Measurements from ENCODE around the gene HOXB5. TPM values are rescaled to one million over a fixed set of nuclear protein-coding genes. Genes with fewer than 3 reads are reported as not detected.

HOXB5 gene
- total RNA-seq, 1 donor from 2014 or later, result not detected

DNA sequence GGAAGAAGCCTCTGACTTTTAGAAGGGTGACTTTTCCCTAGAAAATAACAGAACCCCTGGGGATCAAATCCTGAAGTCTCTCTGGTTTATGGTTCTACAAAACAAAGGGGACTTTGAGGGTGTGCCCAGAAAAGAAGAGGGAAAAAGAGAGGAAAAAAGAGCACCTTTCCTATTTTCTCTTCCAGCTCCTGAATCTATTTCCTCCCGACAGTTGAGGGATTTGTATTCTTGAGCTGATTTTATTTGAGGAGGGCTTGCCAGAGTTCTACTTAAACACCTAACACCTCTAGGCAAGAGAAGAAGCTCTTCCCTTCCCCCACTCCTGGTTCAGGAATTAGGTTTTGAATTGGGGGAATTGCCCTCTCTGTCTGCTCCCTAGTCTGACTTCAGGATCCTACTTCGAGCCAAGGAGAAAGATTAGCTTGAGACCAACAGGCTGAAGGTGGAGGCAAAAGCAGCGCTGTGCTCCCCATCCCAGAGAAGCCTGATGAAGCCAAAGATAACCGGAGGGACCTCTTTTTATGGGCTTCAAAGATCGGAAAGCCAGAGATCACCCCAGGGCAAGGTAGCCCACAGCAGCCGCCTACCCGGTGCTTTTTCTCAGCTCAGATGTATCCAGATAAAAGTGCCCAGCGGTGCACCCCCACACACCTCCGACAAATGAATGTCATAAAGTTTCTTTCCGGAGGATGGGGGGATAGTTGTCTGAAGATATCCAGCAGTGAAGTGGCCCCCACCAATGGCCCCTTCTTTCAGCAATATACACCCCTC lies 4.3 kb downstream of the HOXB5 start:
- no peak for DNase-seq

GRCh38 chr17:48588528-48588927 lies 5.1 kb downstream of the HOXB5 start:
- DNase-seq, result no peak

DNA sequence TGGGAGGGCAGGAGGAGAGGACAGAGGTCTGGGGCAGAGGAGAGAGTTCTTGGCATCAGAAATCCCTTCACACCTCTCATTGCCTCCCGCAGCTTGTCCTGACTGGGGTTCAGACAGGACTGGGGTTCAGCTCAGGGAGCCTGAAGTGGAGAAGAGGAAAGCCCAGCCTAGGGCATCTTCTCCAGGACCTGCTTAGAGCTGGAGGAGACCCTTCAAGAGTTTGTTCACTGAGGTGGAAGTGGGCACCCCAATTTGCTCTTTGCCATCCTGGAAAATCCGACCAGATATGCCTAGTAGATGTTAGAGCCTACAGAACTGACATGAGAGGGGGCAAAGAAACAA lies 5.5 kb downstream of the HOXB5 start:
- no peak for DNase-seq

DNA sequence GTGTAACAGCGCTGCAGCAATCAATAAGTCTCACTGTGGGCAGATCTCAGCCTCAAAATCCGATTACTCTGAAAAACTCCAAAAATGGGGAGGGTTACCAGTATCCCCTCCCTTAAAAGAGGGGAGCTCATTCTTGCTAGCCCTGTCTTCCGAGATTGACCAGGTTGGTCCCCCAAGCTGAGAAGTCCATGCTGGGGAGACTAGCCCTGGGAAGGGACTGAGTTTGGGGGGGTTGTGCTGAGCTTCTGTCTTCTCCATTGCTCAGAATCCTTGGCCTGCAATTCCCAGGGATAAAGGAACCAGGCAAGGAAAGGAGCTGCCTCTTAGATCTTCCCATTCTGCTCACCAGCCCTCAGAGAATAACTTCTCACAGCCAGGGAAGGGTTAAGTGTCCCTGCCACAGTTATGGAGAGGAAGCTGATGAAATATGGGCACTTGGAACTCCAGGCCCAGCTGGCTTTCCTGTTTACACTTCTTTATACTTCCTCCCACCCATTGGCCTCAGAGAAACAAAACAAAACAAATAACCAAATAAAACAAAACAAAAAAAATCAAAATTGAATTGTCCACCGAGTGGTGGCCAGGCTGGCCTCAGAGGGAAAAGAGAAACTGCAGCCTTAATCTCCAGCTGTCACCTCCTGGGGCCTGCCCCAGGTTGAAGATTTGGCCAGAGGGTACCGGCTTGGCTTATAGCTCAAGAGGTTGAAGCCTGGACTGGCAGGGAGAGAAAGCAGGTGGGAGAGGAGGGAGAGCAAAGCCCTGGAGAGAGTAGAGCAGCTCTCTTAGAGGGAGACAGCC lies 6.1 kb downstream of the HOXB5 start:
- no peak for DNase-seq

DNA sequence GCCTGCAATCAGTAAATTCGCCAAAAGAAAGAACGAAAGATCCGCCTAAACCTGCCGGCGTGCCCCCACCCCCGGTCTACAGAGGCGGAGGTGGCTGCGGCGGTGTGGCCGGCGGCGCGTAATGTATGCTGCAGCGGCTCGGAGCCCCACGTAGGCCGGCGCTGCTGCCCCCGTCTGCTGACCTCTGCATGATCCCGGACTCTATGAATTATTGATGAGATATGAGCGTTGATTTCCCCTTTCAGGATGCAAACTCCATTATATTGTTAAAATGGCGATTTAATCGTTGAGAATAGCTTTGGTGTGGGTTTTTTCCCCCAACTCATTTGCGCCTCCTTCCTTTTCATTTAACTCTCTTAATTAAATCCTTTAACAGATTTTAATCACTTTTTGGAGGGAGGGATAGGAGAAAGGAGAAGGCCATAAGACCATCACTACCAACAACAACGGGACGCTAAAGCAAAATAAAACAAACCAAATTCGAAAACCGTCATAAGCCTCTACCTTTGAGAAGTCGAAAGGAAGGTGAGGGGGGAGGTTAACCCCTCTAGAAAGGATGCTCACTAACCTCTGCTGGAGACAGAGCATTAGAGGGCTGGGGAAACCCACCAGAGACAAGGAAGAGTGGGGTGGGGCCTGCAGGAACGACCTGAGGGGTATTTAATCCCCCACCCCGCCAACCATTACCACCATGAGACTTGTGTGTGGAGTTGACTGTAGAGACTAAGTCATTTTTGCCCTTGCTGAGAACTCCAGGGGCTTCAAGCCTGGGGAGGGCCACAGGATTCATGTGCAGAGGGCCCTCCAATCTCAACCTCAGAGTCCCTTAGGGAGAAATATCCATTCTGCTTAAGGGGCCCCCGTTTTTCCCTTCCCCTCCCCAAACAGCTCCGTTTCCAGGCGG lies 7.0 kb downstream of the HOXB5 start:
- DNase-seq, result no peak

- no peak for DNase-seq
Measured at GRCh38 chr17:48584223-48584741, 9.3 kb downstream of the HOXB5 start.

DNA sequence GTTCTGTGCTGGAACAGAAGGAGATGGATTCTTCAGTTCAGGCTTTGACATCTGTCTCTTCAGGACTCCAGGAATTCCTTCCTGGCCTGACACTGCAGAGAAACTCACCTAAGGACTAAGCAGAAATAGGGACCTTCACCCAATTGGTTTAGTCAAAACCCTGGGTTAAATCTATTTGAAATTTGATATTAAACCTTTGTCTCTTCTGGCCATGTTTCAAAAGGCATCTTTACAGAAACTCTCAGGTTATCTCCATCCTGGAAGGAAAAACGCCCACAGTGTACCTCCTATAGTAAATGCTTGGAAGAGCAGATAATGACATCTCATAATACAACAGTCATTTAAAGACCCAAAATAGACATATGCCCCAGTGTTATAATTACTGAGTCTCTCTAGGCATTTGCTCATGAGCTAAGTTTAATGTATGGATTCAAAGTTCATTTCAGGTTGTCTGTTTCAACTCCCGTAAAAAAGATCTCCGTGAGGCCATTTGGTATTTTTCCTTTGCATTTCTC lies 9.8 kb downstream of the HOXB5 start:
- no peak for DNase-seq

DNA sequence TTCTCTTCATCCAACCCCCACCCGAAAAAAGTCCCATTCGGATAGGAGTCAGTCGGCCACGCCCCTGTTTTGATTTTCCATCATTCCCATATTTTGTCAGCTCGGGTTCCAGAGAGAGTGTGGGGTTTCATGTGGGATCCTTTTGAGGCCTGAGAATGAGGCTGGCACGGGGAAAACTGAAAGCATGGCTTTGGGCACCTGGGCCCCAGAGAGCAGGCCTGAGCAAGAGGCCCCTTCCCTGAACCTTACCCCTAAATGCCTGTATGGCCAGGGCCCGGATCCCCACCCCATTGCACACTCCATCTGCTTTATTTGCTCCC lies 10.9 kb downstream of the HOXB5 start:
- no peak for DNase-seq

- no peak for DNase-seq
Measured at GRCh38 chr17:48579760-48580554, 13.6 kb downstream of the HOXB5 start.

- DNase-seq, result no peak
Measured at GRCh38 chr17:48579471-48579759, 14.2 kb downstream of the HOXB5 start.

DNA sequence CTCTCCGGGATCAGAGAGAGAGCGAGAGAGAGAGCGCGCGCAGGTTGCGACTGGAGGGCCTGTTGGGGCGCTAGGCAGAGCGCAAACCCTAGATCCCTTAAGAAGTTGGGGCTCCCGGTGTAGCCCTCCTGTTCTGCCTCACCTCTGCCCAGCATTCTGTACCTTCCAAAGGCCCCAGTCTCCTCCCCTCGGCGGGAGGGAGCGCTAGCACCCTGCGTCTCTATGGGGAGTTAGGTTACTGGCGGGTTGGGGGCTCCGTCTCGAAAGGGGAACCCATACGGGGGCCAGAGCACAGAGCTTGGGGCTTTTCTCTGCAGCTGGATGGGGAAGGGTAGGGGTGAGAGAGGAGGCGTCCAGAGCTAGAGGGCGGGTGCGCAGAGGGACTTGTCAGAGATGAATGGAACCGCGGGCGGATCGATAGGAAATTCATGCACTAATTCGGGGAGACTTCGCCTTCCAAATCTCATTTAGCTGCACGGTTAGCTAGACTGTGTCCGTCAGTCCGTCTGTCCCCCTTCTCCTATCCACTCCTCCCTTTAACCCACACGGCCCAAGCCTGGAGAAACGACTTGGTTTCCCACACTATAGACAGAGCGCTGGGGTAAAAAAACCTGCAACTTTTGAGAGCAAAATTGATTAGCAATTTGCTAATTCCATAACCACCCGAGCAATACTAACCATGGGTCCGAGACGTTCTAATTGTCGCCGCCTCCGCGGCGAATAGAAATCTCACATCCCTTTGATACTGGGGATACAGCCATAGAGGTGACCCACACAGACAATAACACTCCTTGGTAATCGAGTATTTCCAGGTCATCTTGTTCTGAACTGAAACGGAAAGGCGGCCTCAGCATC lies 14.7 kb downstream of the HOXB5 start:
- no peak for DNase-seq

GRCh38 chr17:48577946-48578615 lies 15.5 kb downstream of the HOXB5 start, which contains the start of gene HOXB4:
Gene HOXB4 (minus strand): TSS chr17:48578350. CDS start chr17:48578319, 31 bp downstream.
- DNase-seq, result peak; percentile 82

GRCh38 chr17:48577330-48577945 lies 16.1 kb downstream of the HOXB5 start:
- DNase-seq, result no peak

- DNase-seq, result no peak
Measured at GRCh38 chr17:48576479-48577309, 16.9 kb downstream of the HOXB5 start.

DNA sequence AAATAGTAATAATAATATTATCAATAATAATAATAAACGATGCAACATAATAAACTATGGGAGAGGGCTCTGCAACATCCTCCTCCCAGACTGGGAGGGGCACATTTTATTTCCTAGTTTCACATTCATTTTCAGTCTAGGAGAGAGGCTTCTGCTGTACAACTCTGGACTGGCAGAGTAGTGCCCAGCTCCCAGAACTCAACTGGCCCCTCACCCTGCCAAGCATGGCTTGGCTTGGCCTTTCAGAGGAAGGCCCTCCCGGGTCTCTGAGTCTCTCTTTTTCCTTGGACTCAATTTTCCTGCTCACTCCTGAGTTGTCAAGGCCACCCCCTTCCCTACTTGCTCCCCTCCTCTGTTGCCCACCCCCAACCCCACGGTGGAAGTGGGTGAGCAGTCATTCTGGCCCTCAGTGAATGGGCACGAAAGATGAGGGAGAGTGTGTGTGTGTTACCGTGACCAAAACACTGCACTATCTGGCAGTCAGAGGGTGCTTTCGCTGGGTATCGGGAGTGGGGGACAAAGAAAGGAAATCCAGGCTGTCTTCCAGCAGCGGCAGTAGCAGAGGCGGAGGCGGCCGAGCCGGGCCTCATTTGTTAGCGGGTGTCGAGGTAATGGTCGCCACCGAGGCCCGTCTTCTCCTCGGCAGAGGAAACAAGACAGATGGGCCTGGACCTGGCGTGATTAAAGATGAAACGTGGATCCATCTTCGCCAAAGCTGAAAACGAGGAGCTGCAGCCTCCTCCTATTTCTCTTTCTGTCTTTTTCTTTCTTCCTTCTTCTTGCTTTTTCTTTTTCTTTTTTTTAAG lies 17.7 kb downstream of the HOXB5 start:
- no peak for DNase-seq

DNA sequence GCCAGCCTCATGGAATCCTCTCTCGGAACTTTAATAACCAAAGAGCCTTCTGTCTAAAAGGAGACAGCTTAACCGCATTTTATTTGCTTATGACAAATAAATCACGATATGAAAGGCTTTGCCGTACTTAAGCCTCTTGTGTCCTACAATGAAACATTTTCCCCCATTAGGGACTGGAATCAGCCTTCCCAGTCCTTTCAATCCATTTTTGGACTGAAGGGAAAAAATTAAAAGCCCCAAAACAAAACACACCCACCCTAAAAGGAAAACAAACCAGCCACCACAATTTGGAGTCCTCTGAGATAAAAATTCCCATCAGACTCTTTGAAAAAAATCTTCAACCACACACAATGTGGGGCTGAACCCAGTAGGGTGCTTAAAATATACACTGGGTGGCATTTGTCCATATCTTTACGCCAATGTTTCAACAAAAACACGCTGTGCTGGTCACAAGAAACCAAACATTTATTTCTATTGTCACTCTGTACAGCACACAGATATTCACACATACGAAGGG lies 18.5 kb downstream of the HOXB5 start:
- DNase-seq, result no peak

- no peak for DNase-seq
Measured at GRCh38 chr17:48574505-48575065, 19.0 kb downstream of the HOXB5 start.
